Measurements from ENCODE around the gene HDAC4.

DNA sequence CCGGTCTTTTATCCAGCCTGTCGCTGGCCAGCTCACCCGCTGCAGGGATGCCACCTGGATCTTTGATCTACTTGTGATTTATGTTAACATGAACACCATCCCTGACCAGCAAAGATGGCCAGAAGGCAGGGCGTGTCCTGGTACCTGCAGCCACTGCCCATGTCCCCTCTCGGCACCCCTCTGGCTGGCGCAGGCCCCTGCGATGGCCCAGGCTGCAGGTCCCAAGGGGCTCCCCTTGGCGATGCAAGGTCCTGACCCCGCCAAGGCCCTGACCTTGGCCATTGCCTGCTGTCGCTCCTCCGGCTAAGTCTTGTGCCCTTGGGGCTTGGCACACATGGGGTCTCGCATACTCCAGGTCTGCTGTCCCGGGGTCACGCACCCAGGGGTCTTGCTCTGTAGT, 338.1 kb downstream of the HDAC4 start:
- TF ChIP-seq, protein P1, sequence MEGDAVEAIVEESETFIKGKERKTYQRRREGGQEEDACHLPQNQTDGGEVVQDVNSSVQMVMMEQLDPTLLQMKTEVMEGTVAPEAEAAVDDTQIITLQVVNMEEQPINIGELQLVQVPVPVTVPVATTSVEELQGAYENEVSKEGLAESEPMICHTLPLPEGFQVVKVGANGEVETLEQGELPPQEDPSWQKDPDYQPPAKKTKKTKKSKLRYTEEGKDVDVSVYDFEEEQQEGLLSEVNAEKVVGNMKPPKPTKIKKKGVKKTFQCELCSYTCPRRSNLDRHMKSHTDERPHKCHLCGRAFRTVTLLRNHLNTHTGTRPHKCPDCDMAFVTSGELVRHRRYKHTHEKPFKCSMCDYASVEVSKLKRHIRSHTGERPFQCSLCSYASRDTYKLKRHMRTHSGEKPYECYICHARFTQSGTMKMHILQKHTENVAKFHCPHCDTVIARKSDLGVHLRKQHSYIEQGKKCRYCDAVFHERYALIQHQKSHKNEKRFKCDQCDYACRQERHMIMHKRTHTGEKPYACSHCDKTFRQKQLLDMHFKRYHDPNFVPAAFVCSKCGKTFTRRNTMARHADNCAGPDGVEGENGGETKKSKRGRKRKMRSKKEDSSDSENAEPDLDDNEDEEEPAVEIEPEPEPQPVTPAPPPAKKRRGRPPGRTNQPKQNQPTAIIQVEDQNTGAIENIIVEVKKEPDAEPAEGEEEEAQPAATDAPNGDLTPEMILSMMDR (conservative IDR thresholded peaks at IDR 0.05; ENCODE audit: low read depth in 2 of 2), result no peak
- TF ChIP-seq EZH2phosphoT487 (IDR thresholded peaks at IDR 0.05; ENCODE audit: unreplicated experiment), result no peak
- no peak for TF ChIP-seq ZNF114 (CRISPR knock-in tag; IDR thresholded peaks at IDR 0.05)
- no peak for TF ChIP-seq POLR2AphosphoS5 (IDR thresholded peaks at IDR 0.05; ENCODE audit: low read depth)
- no peak for TF ChIP-seq JUNB (IDR thresholded peaks at IDR 0.05; ENCODE audit: unreplicated experiment)
- TF ChIP-seq EZH2 (IDR thresholded peaks at IDR 0.05; ENCODE audit: low read depth, unreplicated experiment), result no peak
- TF ChIP-seq CREB1 (CRISPR knock-in tag; IDR thresholded peaks at IDR 0.05; ENCODE audit: low read depth), result no peak
- TF ChIP-seq, protein P2, sequence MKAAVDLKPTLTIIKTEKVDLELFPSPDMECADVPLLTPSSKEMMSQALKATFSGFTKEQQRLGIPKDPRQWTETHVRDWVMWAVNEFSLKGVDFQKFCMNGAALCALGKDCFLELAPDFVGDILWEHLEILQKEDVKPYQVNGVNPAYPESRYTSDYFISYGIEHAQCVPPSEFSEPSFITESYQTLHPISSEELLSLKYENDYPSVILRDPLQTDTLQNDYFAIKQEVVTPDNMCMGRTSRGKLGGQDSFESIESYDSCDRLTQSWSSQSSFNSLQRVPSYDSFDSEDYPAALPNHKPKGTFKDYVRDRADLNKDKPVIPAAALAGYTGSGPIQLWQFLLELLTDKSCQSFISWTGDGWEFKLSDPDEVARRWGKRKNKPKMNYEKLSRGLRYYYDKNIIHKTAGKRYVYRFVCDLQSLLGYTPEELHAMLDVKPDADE (IDR thresholded peaks at IDR 0.05), result no peak

Data from GM23338 (cell line).